ENCODE measurements around the gene CHMP1B.
"Not testable (repeated sequence)": the region's sequence is repeated elsewhere in the genome, so short reads cannot be mapped to it uniquely, and the experiment has no call there.

Gene CHMP1B

GRCh38 chr18:11872479-11873136 is 21.4 kb downstream of the CHMP1B start:
- no peak for DNase-seq

- no peak for DNase-seq
These were observed 22.6 kb downstream of the CHMP1B start for GRCh38 chr18:11873670-11874340.

GRCh38 chr18:11874676-11875075 is 23.5 kb downstream of the CHMP1B start:
- no peak for DNase-seq

- DNase-seq, result no peak
These were observed 26.4 kb downstream of the CHMP1B start for GRCh38 chr18:11877497-11878135.

- no peak for DNase-seq
These were observed 29.5 kb downstream of the CHMP1B start for GRCh38 chr18:11880586-11881304.

- DNase-seq, result no peak
These were observed 31.4 kb downstream of the CHMP1B start for GRCh38 chr18:11882636-11883035.

GRCh38 chr18:11883153-11883552 is 31.9 kb downstream of the CHMP1B start:
- DNase-seq, result no peak

- no peak for DNase-seq
These were observed 33.3 kb downstream of the CHMP1B start for GRCh38 chr18:11884396-11885030.

- no peak for DNase-seq
These were observed 34.2 kb downstream of the CHMP1B start for GRCh38 chr18:11885278-11885947.

GRCh38 chr18:11886577-11887110 is 35.4 kb downstream of the CHMP1B start:
- DNase-seq, result no peak

- DNase-seq, result no peak
These were observed 36.3 kb downstream of the CHMP1B start for GRCh38 chr18:11887328-11888128.

GRCh38 chr18:11888726-11889125 is 37.5 kb downstream of the CHMP1B start:
- DNase-seq, result no peak

- no peak for DNase-seq
These were observed 38.1 kb downstream of the CHMP1B start for GRCh38 chr18:11889284-11889683.

- DNase-seq, result no peak
These were observed 40.5 kb downstream of the CHMP1B start for GRCh38 chr18:11891737-11892136.

GRCh38 chr18:11892438-11892837 is 41.2 kb downstream of the CHMP1B start:
- DNase-seq, result not testable (repeated sequence)

- DNase-seq, result no peak
These were observed 46.6 kb downstream of the CHMP1B start for GRCh38 chr18:11897781-11898180.

- DNase-seq, result no peak
These were observed 47.9 kb downstream of the CHMP1B start for GRCh38 chr18:11899063-11899462.

GRCh38 chr18:11901826-11902438 is 50.7 kb downstream of the CHMP1B start:
- DNase-seq, result no peak

- no peak for DNase-seq
These were observed 51.5 kb downstream of the CHMP1B start for GRCh38 chr18:11902522-11903292.

Measured in DMS 273 treated with DMSO at 0.1 percent for 48 hours (cell line).